ENCODE measurements around the gene CASTOR1.

The CASTOR1 gene

DNA sequence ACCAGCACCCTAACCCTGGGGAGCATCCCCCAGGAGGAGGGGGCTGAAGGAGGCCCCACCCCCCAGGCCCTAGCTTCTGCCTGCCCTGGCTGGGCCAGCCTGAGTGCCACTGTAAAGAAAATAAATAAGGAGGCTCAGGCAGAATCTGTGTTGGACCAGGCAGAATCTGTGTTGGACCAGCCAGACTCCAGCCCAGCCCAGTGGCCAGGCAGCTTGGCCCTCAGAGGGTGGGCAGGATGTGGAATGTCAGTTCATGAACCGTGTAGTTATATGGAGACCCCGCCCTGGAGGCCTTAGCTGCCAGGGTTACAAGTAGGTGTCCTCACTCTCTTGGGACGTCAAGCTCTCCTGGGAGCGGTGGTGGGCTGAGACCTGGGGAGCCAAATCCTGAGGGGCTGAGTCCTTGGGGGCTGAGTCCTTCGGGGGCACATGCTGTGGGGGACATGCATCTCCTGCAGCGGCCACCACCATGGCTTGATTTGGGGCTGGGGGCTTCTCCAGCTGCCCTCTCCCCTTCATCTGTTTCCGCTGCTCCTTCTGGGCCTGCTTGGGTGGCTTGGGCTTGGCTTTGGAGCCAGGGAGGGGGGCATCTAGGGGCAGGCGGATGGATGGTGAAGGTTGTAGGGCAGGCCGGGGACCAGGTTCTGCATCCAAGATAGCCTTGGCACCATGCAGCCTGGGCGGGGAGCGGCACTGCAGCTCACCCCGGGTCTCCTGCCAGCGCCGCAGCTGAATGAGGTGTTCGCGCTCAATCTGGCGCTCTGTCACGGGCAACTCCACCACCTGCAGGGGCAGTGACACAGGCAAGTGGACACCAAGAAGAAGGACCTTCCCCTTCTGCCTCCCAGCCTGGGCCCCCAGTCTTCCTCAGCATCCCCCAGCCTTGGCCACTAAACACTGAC lies 3.0 kb upstream of the CASTOR1 start:
- Histone ChIP-seq H3K9ac (ENCODE audit: low read length) (no peak overlapping the region), H3K27ac (ENCODE audit: low read depth, low read length, poor library complexity, severe bottlenecking) (no peak overlapping the region), H3K36me3 (ENCODE audit: insufficient read depth, low read length) (peaks cover 10% of the 10 kb centered on the region; the same call in 1 of the 2 replicates), H3K4me1 (ENCODE audit: insufficient read depth, low read length, severe bottlenecking) (peaks cover 28% of the 10 kb centered on the region), H3K9me3 (ENCODE audit: low read length) (no peaks in the 10 kb centered on the region), H3F3A (ENCODE audit: insufficient read depth, low read length) (no peaks in the 10 kb centered on the region), H3K4me3 (ENCODE audit: low read depth, low read length, poor library complexity, severe bottlenecking) (no peak overlapping the region), H3K4me2 (ENCODE audit: low read length) (no peak overlapping the region), H3K9me2 (ENCODE audit: low read depth, low read length) (no peaks in the 10 kb centered on the region), H3K27me3 (ENCODE audit: insufficient read depth, low read length) (no peaks in the 10 kb centered on the region), H4K20me1 (ENCODE audit: insufficient read depth, low read length) (no peaks in the 10 kb centered on the region), H2AFZ (ENCODE audit: low read length) (no peak overlapping the region), H3K79me2 (ENCODE audit: insufficient read depth, low read length) (no peaks in the 10 kb centered on the region)
- TF ChIP-seq EZH2 (IDR thresholded peaks at IDR 0.05; ENCODE audit: borderline replicate concordance, low read length) = no peak
- TF ChIP-seq, protein P1, sequence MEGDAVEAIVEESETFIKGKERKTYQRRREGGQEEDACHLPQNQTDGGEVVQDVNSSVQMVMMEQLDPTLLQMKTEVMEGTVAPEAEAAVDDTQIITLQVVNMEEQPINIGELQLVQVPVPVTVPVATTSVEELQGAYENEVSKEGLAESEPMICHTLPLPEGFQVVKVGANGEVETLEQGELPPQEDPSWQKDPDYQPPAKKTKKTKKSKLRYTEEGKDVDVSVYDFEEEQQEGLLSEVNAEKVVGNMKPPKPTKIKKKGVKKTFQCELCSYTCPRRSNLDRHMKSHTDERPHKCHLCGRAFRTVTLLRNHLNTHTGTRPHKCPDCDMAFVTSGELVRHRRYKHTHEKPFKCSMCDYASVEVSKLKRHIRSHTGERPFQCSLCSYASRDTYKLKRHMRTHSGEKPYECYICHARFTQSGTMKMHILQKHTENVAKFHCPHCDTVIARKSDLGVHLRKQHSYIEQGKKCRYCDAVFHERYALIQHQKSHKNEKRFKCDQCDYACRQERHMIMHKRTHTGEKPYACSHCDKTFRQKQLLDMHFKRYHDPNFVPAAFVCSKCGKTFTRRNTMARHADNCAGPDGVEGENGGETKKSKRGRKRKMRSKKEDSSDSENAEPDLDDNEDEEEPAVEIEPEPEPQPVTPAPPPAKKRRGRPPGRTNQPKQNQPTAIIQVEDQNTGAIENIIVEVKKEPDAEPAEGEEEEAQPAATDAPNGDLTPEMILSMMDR (IDR thresholded peaks at IDR 0.05; ENCODE audit: low read length) = no peak

DNA sequence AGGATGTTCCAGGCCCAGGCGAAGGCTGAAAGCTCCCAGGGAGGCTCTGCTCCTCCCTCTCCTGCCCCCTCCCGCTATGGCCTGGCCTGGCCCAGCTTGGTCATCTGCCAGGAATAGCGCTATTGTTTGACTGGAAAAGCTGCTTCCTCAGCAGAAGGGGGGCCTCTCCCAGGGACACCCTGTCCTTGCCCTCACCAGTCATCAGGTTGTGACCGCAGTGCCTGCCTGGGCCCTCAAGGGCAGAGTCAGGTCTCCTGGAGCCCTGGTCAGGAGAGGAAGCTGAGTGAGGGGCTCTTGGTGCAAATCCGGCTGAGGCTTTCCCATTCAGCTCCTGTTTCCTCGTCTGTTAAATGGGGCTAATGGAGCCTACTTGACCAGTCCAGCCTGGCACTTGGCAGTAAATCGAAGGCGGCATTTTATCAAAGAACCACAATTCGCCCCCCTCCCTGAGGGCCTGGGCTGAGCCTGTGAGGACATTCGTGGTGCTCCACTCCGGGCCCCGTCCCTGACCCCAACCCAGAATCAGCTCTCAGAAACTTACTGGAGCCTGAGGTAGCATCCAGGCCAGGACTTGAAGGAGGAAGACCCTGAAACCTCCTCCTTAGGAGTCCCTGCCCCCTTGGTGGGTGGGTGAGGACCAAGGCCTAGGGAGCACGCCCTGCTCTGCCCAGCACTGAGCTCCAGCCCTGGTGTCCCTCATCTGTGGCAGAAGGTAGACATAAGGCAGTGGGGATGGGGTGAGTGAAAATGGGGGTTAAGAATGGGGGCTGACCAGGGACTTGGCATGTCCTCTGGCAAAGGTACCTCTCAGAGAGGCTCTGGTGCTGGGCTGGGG lies 2.0 kb upstream of the CASTOR1 start:
- no peak overlapping the region for H3K9ac ChIP-seq (ENCODE audit: low read length)
- H3K79me2 ChIP-seq (ENCODE audit: insufficient read depth, low read length) = no peaks in the 10 kb centered on the region
- no peaks in the 10 kb centered on the region for H3K9me2 ChIP-seq (ENCODE audit: low read depth, low read length)
- no peak overlapping the region for H2AFZ ChIP-seq (ENCODE audit: low read length)
- H4K20me1 ChIP-seq (ENCODE audit: insufficient read depth, low read length) = no peaks in the 10 kb centered on the region
- no peaks in the 10 kb centered on the region for H3K27me3 ChIP-seq (ENCODE audit: insufficient read depth, low read length)
- TF ChIP-seq, protein P1 (IDR thresholded peaks at IDR 0.05; ENCODE audit: low read length) = no peak
- no peak for TF ChIP-seq EZH2 (IDR thresholded peaks at IDR 0.05; ENCODE audit: borderline replicate concordance, low read length)
- H3K36me3 ChIP-seq (ENCODE audit: insufficient read depth, low read length) = peaks cover 6% of the 10 kb centered on the region; the same call in 1 of the 2 replicates
- peaks cover 18% of the 10 kb centered on the region for H3K4me1 ChIP-seq (ENCODE audit: insufficient read depth, low read length, severe bottlenecking)
- no peaks in the 10 kb centered on the region for H3F3A ChIP-seq (ENCODE audit: insufficient read depth, low read length)
- H3K9me3 ChIP-seq (ENCODE audit: low read length) = no peaks in the 10 kb centered on the region
- no peak overlapping the region for H3K4me3 ChIP-seq (ENCODE audit: low read depth, low read length, poor library complexity, severe bottlenecking)
- peak overlapping the region; percentile 59 for H3K27ac ChIP-seq (ENCODE audit: low read depth, low read length, poor library complexity, severe bottlenecking)
- H3K4me2 ChIP-seq (ENCODE audit: low read length) = no peak overlapping the region

DNA sequence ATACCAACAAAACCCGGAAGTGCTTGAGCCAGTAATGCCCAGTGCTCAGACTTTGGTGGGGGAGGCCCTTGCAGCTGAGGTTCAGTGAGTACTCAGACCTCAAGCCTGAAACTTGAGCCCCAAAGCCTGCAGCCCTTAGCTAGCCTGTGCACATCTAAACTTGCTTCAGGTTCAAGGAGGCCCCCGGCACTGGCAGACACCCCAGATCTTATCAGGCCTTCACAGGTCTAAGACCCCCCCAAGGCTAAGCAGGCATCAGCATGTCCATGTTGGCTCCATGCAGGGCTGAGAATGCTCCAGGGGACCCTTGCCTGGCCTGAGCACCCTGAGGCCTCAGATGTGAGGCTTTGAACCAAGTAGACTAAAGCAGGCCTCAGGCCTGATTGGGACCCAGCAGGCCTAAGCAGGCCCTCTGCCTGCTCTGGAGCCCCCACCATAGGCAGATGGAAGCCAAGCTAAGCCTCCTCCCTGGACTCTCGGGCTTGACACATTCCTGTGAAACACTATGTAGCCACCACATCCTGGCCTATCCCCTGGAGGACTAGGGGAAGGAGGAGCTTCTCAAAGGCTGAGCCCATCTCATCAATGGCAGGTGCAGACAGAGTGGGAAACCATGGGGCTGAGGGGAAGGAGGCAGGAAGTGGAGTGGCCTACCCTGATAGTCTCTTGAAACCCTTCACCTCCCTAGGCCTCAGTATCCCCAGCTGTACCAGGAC lies 1.2 kb upstream of the CASTOR1 start:
- Histone ChIP-seq H3K79me2 (ENCODE audit: insufficient read depth, low read length) (no peaks in the 10 kb centered on the region), H3K4me2 (ENCODE audit: low read length) (peak overlapping the region; percentile 75; the same call in 1 of the 2 replicates), H2AFZ (ENCODE audit: low read length) (no peak overlapping the region), H4K20me1 (ENCODE audit: insufficient read depth, low read length) (no peaks in the 10 kb centered on the region), H3K9me3 (ENCODE audit: low read length) (no peaks in the 10 kb centered on the region), H3K4me3 (ENCODE audit: low read depth, low read length, poor library complexity, severe bottlenecking) (no peak overlapping the region), H3K27me3 (ENCODE audit: insufficient read depth, low read length) (no peaks in the 10 kb centered on the region), H3K36me3 (ENCODE audit: insufficient read depth, low read length) (peaks cover 6% of the 10 kb centered on the region; the same call in 1 of the 2 replicates), H3F3A (ENCODE audit: insufficient read depth, low read length) (no peaks in the 10 kb centered on the region), H3K27ac (ENCODE audit: low read depth, low read length, poor library complexity, severe bottlenecking) (peak overlapping the region; percentile 59), H3K4me1 (ENCODE audit: insufficient read depth, low read length, severe bottlenecking) (peaks cover 18% of the 10 kb centered on the region), H3K9ac (ENCODE audit: low read length) (no peak overlapping the region; the same call in 1 of the 2 replicates), H3K9me2 (ENCODE audit: low read depth, low read length) (no peaks in the 10 kb centered on the region)
- no peak for TF ChIP-seq EZH2 (IDR thresholded peaks at IDR 0.05; ENCODE audit: borderline replicate concordance, low read length)
- TF ChIP-seq, protein P1 (IDR thresholded peaks at IDR 0.05; ENCODE audit: low read length) = no peak
